Measurements from ENCODE around the gene RSPH3. TPM values are rescaled to one million over a fixed set of nuclear protein-coding genes. Genes with fewer than 3 reads are reported as not detected.
"Not testable (repeated sequence)": the region's sequence is repeated elsewhere in the genome, so short reads cannot be mapped to it uniquely, and the experiment has no call there.

Gene RSPH3
- total RNA-seq (2014; rRNA removed; shearing (Covaris generic)) = 2.6 and 5.8 TPM in 2 replicates

DNA sequence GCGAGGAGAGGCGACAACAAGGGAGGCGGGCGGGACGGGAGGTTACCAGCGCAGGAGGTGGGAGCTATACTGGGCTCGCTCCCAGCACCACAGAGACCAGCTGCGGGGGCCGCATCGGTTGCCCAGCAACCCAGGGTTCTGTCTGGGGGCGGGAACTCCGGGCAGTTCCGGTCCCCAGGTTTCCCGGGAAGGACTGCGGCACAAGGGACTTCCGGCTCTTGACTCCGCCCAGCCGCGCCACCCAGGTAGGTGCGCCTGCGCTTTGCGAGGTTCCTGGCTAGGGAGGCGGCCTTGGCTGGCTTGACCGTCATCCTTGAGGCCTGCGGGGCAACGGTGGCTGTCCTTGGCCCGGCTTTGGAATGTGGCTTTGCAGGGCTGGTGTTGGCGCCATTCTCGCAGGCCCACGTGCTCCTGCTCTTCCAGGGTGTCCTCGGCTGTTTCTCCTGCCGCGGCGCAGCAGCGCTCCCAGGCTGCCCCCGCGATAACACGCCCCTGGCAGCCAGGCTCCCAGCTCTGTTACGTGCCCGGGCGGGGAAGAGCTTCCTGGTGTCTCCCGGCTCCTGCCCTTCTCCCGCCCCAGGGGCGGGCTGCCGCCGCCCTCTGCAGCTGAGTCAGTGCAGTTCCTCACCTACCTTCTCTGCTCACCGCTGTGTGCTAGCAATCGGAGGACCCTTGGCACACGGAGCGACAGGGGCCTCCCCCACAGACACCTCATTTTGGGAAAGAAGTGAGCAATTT is at the start of gene RSPH3:
TSS of gene RSPH3 (minus strand) at position 537 of the 738 bp plus-strand sequence. CDS start 652 bp downstream, outside the sequence.
- peak; percentile 97 for DNase-seq (ENCODE audit: low spot score)

DNA sequence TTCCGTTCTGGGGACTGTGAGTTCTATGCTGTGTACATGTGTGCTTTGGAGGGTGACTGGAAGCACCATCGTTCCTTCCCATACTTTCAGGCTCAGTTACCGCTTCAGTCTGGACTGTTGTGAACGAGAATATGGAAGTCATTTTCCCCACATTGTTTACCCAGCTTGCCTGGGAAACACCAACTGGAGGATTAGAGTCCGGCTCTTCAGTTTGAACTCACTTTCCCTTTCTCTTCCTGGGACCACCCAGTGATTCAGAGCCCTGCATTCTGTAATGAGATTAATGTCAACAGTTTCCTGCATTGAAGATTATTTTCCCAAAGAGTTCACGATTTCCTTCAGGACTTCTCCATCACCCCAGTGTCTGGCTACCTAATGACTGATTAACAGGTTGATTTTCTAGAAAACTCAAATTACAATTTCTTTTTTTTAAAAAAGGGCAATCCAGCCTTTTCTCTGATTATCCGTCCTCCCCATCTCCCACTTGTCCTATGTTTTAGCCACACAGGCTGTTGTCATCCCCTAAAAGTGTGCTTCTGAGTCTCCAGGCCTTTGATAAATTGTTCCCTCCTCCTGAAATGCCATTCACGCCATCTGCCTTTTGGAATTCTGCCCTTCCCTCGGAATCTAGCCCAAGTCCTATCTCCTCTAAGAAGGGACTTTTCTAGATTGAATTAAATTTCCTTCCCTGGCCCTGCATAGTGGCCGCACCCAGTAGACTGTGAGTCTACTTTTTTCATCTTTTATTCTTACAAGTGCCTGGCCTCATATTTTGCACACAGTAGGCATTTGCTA is 48.1 kb upstream of the RSPH3 start:
- DNase-seq (ENCODE audit: low spot score) = no peak

- DNase-seq (ENCODE audit: low spot score) = no peak
These were observed 45.8 kb upstream of the RSPH3 start for GRCh38 chr6:159045801-159046200.

GRCh38 chr6:159044899-159045727 is 45.1 kb upstream of the RSPH3 start, which contains the start of gene TAGAP:
Gene TAGAP, minus strand, starts transcription at chr6:159044991. Its CDS starts 845 bp downstream, at chr6:159044146.
- no peak for DNase-seq (ENCODE audit: low spot score)

- no peak for DNase-seq (ENCODE audit: low spot score)
These were observed 43.9 kb upstream of the RSPH3 start for GRCh38 chr6:159043947-159044346.

GRCh38 chr6:159043251-159043650 is 43.2 kb upstream of the RSPH3 start:
- no peak for DNase-seq (ENCODE audit: low spot score)

DNA sequence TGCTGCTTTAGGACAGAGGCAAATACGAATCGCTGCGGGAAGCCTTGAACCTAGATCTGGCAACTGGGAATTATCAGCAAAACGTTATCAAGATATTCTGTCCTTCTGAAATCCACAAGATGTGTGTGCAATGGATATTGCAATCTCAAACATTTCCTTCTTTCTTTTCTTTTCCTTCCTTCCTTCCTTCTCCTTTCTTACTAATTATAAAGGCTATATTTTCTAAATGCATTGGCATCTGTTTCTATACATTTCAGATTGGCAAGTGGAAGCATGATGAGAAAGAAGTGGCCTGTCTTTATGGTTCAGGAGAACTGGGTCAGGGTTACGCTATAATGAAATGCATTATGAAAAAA is 42.8 kb upstream of the RSPH3 start:
- DNase-seq (ENCODE audit: low spot score) = no peak

GRCh38 chr6:159042003-159042825 is 42.2 kb upstream of the RSPH3 start:
- peak; percentile 91 for DNase-seq (ENCODE audit: low spot score)

DNA sequence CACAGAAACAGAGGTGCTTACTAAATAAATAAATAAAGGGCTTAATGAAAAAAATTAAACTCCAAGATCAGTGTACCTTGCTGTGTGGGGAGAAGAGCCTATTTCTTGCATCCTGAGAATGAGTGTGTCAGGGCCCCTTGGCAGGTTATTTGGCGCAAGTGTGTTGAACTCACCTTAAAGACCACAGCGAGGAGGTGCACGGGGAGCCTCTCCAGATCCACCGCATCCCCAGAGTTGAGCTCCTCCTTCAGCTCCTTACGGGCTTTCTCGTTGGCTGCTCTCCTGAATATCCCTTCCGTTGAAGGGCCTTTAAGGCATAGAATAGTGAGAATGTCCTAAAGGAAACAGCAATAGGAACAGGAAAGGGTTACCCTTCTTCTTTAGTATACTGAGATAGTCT is 41.2 kb upstream of the RSPH3 start:
- DNase-seq (ENCODE audit: low spot score) = no peak

DNA sequence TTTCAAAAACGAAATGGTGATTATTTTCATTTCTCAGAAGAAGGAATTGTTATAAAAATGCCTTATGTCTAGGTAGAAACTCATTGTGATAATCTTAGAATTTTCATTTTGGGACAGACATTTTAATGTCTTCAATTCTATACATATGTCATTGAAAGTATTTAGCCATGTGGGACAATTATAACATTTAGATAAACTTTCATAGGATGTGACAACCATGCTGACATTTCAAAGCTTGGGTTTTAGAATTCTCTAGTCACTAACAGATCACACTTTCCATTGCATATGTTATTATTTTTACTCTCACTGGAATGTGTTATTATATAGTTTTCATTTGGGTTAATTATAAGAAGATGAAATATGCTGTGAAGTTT is 39.9 kb upstream of the RSPH3 start:
- no peak for DNase-seq (ENCODE audit: low spot score)

GRCh38 chr6:159038914-159039884 is 39.2 kb upstream of the RSPH3 start:
- DNase-seq (ENCODE audit: low spot score) = no peak

GRCh38 chr6:159038318-159038717 is 38.3 kb upstream of the RSPH3 start:
- not testable (repeated sequence) for DNase-seq (ENCODE audit: low spot score)

DNA sequence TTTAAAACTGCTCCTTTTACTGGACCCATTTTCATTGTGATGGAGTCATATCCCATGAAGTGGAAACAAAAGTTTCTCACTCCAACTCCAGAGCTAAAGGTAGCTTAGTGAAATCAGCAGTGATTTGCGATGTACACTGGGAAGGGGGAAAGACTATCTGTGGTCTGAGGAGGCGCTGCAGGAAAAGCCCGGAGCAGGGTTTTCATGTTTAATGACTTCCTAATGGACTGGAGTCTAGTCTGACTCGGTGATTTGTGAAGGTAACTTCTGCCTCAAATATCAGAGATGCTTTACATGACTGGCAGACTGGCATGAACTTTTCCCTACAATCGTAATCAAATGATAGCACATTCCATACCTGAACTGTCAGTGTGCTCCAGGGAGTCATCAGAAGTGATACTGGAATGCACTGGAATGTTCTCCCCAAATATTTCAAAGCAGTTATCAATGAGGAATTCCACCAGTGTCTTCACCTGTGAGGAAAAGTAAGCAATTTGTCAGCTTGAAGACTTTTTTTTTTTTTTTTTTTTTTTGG is 37.8 kb upstream of the RSPH3 start:
- DNase-seq (ENCODE audit: low spot score) = no peak

DNA sequence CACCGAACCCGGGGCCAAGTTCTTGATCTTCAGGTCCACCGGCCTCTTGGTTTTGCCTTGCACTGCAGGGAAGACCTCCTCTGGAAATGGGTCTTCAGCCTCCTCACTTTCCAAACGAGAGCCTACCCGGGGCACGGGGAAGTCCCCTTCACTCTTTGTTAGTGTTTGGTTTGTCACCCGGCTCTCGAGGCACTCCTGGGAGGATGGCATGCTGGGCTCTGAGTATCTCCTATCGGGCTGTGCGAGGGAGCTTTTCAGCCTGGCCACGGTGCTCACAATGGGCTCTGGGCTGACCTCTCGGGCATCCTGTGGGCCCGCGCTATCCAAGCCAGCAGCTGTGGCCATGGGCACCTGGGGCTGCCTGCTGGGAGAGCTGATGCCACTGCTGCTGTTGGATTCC is 36.7 kb upstream of the RSPH3 start:
- DNase-seq (ENCODE audit: low spot score) = no peak

DNA sequence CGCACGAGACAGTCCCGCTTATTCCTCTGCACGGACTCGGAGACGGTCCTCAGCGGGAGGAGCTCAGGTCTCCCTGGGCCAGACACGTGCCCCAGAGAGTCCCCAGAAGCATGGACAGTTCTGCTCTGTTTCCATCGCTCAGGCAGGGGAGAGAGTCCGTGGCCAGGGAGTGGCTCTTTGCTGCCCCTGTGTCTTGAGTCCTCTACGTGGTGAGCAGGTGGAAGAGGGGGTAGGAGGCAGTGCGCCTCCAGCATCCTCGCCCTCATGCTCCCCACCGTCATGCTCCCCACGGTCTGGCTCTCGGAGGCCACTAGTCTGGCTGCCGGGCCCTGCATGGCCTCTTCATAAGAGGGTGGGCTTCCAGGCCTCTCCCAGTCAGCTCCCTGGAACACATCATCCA is 35.9 kb upstream of the RSPH3 start:
- DNase-seq (ENCODE audit: low spot score) = no peak

GRCh38 chr6:159033160-159034049 is 33.4 kb upstream of the RSPH3 start:
- no peak for DNase-seq (ENCODE audit: low spot score)

DNA sequence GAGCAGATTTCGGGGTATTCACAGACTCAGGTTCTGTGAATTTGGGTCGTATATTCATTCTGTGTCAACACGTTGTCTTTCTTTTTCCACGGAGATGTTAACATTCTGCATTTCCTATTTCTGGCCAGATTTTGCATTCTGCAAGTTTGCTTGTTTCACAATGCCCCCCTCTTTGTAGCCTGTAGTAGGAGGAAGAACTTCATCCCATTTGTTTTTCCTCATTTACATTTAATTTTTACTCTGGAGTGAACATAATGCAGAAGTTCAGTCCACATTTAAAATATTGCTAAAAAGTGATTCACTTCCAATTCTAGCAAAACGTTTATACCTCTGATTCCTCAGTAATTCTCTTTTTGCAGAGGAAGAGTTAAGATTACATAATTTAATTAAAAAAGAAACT is 31.8 kb upstream of the RSPH3 start:
- no peak for DNase-seq (ENCODE audit: low spot score)

GRCh38 chr6:159030168-159030567 is 30.2 kb upstream of the RSPH3 start:
- no peak for DNase-seq (ENCODE audit: low spot score)

DNA sequence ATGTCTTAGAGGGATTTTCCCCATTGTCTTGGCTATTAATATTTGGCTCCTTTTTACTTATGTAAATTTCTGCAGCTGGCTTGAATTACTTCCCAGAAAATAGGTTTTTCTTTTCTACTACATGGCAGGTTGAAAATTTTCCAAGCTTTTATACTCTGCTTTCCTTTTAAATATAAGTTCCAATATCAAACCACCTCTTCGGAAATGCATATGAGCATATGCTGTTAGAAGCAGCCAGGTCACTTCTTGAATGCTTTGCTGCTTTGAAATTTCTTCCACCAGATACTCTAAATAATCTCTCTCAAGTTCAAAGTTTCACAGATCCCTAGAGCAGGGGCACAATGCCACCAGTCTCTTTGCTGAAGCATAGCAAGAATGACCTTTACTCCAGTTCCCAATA is 25.2 kb upstream of the RSPH3 start:
- DNase-seq (ENCODE audit: low spot score) = not testable (repeated sequence)
